Neural progenitor cell (in vitro differentiated cells): ENCODE results near the gene C11orf86. TPM values are rescaled to one million over a fixed set of nuclear protein-coding genes. Genes with fewer than 3 reads are reported as not detected.

Experiments
- DNase-seq: peaks from one replicate; pipeline ENCODE4 v3.0.0-alpha.2; 2016; ENCODE audit warnings: low spot score
- H2AFZ ChIP-seq: fragments of 200-600 bp; sonication (generic); replicated peaks from 2 replicates; pipeline ENCODE4 v1.6.1; 2016; ENCODE audit warnings: antibody characterized with exemption
- H3F3A ChIP-seq: fragments of 200-600 bp; sonication (generic); 2 replicates; pipeline ENCODE4 v1.6.1; 2016; ENCODE audit warnings: antibody characterized with exemption, low read depth
- H3K27ac ChIP-seq: fragments of 200-600 bp; sonication (generic); 2 replicates; pipeline ENCODE4 v1.5.1; 2016; ENCODE audit warnings: mild to moderate bottlenecking
- H3K27me3 ChIP-seq: fragments of 200-600 bp; sonication (generic); 2 replicates; pipeline ENCODE4 v1.6.1; 2016; ENCODE audit warnings: mild to moderate bottlenecking, moderate library complexity
- H3K36me3 ChIP-seq: fragments of 200-600 bp; sonication (generic); 2 replicates; pipeline ENCODE4 v1.5.1; 2016
- H3K4me1 ChIP-seq: fragments of 200-600 bp; sonication (generic); 2 replicates; pipeline ENCODE4 v1.6.1; 2016; ENCODE audit warnings: mixed run types
- H3K4me2 ChIP-seq: fragments of 200-600 bp; sonication (generic); 2 replicates; pipeline ENCODE4 v1.6.1; 2016
- H3K4me3 ChIP-seq: fragments of 200-600 bp; sonication (generic); 2 replicates; pipeline ENCODE4 v1.5.1; 2016
- H3K79me2 ChIP-seq: fragments of 200-600 bp; sonication (generic); 2 replicates; pipeline ENCODE4 v1.6.1; 2016; ENCODE audit warnings: low read depth
- H3K9ac ChIP-seq: fragments of 200-600 bp; sonication (generic); 2 replicates; pipeline ENCODE4 v1.6.1; 2016
- H3K9me3 ChIP-seq: fragments of 200-600 bp; sonication (generic); 2 replicates; pipeline ENCODE4 v1.5.1; 2016; ENCODE audit warnings: low read depth
- H4K20me1 ChIP-seq: fragments of 200-600 bp; sonication (generic); 2 replicates; pipeline ENCODE4 v1.6.1; 2016; ENCODE audit warnings: low read depth
- H3K27ac Mint-ChIP-seq: 3 replicates; pipeline ENCODE4 v1.8.0; 2021; ENCODE audit warnings: mixed read lengths
- H3K27me3 Mint-ChIP-seq: 2 replicates; pipeline ENCODE4 v1.8.0; 2022; ENCODE audit warnings: low read depth, mild to moderate bottlenecking, inconsistent platforms, moderate library complexity, mixed read lengths; ENCODE audit not compliant: insufficient read depth
- H3K36me3 Mint-ChIP-seq: 3 replicates; pipeline ENCODE4 v1.8.0; 2021; ENCODE audit warnings: mixed read lengths
- H3K4me1 Mint-ChIP-seq: 3 replicates; pipeline ENCODE4 v1.8.0; 2021; ENCODE audit warnings: mixed read lengths
- H3K4me3 Mint-ChIP-seq: 3 replicates; pipeline ENCODE4 v1.8.0; 2021; ENCODE audit warnings: mild to moderate bottlenecking, moderate library complexity, mixed read lengths
- H3K9me3 Mint-ChIP-seq: 3 replicates; pipeline ENCODE4 v1.8.0; 2020; ENCODE audit warnings: mixed read lengths
- EZH2 ChIP-seq: fragments of 200-600 bp; sonication (generic); IDR thresholded peaks from 2 replicates; pipeline ENCODE4 v1.6.1; 2017; ENCODE audit warnings: antibody characterized with exemption, mild to moderate bottlenecking, moderate library complexity
- EZH2phosphoT487 ChIP-seq: fragments of 200-600 bp; sonication (generic); IDR thresholded peaks from 2 replicates; pipeline ENCODE4 v1.6.1; 2017; ENCODE audit warnings: antibody characterized with exemption
- total RNA-seq: library from RNA; depleted of rRNA; stranded (reverse); fragments of >200 nt; gene quantifications from 2 replicates; pipeline ENCODE4 v1.2.3, GENCODE V29; 2015; ENCODE audit warnings: low replicate concordance
- TF ChIP-seq, protein P1 (sequence below): fragments of 200-600 bp; sonication (generic); IDR thresholded peaks from 2 replicates; pipeline ENCODE4 v1.5.1; 2017; ENCODE audit warnings: antibody characterized with exemption, mild to moderate bottlenecking

C11orf86 gene
- total RNA-seq, 1 donor from 2014 or later = not detected

DNA sequence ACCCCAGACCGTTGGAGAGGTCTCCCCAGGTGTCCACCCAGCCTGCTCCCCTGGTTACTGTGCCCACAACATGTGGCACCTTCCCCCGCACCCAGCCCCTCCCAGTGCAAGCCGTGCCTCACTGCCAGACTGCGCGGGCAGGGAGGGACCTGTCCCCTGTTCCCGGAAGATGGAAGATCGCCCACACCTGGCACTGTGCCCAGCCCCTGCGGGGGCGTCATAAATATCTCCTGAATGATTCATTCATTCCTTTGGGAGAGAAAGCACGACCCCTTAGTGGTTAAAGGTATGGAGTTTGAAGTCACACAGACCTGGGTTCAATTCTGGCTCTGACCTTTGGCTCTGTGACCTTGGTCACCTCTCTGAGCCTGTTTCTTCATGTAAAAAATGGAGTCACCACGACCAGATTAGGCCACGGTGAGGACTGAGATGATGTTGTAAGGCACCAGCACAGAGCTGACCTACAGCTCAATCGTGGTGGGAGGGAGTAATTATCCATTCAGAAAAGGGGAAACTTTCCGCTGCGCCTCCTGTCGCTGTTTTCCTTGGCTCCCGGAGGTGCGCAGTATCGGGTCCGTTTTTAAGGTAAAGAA lies 47.3 kb downstream of the C11orf86 start:
- DNase-seq = no peak

GRCh38 chr11:67022961-67023956 lies 48.2 kb downstream of the C11orf86 start, which contains the start of gene SYT12:
SYT12 (plus strand) TSS chr11:67023134; CDS start chr11:67030145, 7,011 bp downstream.
- Histone ChIP-seq H3K36me3 (no peaks in the 10 kb centered on the region), H3K9me3 (no peaks in the 10 kb centered on the region), H2AFZ (peak within 1 kb of the TSS; percentile 90), H3K27me3 (peaks cover 50% of the 10 kb centered on the region), H3K4me3 (peak within 1 kb of the TSS; percentile 51), H4K20me1 (peaks cover 13% of the 10 kb centered on the region), H3K9ac (no peak within 1 kb of the TSS), H3K27ac (no peak within 1 kb of the TSS), H3F3A (peaks cover 6% of the 10 kb centered on the region), H3K4me2 (peak within 1 kb of the TSS; percentile 83), H3K79me2 (no peaks in the 10 kb centered on the region), H3K4me1 (peaks cover 9% of the 10 kb centered on the region)
- H3K9me3 Mint-ChIP-seq = no peaks in the 10 kb centered on the region
- H3K4me1 Mint-ChIP-seq = peaks cover 5% of the 10 kb centered on the region
- TF ChIP-seq, protein P1, sequence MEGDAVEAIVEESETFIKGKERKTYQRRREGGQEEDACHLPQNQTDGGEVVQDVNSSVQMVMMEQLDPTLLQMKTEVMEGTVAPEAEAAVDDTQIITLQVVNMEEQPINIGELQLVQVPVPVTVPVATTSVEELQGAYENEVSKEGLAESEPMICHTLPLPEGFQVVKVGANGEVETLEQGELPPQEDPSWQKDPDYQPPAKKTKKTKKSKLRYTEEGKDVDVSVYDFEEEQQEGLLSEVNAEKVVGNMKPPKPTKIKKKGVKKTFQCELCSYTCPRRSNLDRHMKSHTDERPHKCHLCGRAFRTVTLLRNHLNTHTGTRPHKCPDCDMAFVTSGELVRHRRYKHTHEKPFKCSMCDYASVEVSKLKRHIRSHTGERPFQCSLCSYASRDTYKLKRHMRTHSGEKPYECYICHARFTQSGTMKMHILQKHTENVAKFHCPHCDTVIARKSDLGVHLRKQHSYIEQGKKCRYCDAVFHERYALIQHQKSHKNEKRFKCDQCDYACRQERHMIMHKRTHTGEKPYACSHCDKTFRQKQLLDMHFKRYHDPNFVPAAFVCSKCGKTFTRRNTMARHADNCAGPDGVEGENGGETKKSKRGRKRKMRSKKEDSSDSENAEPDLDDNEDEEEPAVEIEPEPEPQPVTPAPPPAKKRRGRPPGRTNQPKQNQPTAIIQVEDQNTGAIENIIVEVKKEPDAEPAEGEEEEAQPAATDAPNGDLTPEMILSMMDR = no peak
- peak; percentile 74 for TF ChIP-seq EZH2phosphoT487
- TF ChIP-seq EZH2 = peak; percentile 85
- no peak within 1 kb of the TSS for H3K27ac Mint-ChIP-seq
- peaks cover 42% of the 10 kb centered on the region for H3K27me3 Mint-ChIP-seq
- H3K36me3 Mint-ChIP-seq = no peaks in the 10 kb centered on the region
- peak; percentile 65 for DNase-seq
- peak within 1 kb of the TSS; percentile 85 for H3K4me3 Mint-ChIP-seq

More for the DNA sequence above, 47.3 kb downstream of the C11orf86 start:
- Histone ChIP-seq H3K9me3 (no peaks in the 10 kb centered on the region), H3K9ac (no peak overlapping the region), H3F3A (peaks cover 6% of the 10 kb centered on the region), H3K27ac (no peak overlapping the region), H4K20me1 (peaks cover 13% of the 10 kb centered on the region), H3K4me1 (peaks cover 9% of the 10 kb centered on the region), H3K4me3 (peak overlapping the region; percentile 51), H3K36me3 (no peaks in the 10 kb centered on the region), H2AFZ (peak overlapping the region; percentile 90), H3K27me3 (peaks cover 50% of the 10 kb centered on the region), H3K4me2 (peak overlapping the region; percentile 83), H3K79me2 (no peaks in the 10 kb centered on the region)
- Mint-ChIP-seq H3K36me3 (no peaks in the 10 kb centered on the region), H3K4me3 (peak overlapping the region; percentile 85), H3K9me3 (no peaks in the 10 kb centered on the region), H3K27ac (no peak overlapping the region), H3K4me1 (peaks cover 5% of the 10 kb centered on the region), H3K27me3 (peaks cover 42% of the 10 kb centered on the region)
- TF ChIP-seq EZH2phosphoT487 = peak; percentile 1
- TF ChIP-seq EZH2 = no peak

GRCh38 chr11:67023957-67024353 lies 48.9 kb downstream of the C11orf86 start:
- peak overlapping the region; percentile 15 for H2AFZ ChIP-seq

More at GRCh38 chr11:67023957-67024353, 48.9 kb downstream of the C11orf86 start:
- Mint-ChIP-seq H3K4me3 (no peak overlapping the region), H3K9me3 (no peaks in the 10 kb centered on the region), H3K36me3 (no peaks in the 10 kb centered on the region), H3K4me1 (peaks cover 3% of the 10 kb centered on the region), H3K27me3 (peaks cover 41% of the 10 kb centered on the region), H3K27ac (no peak overlapping the region)
- Histone ChIP-seq H3K27me3 (peaks cover 50% of the 10 kb centered on the region), H3F3A (peaks cover 6% of the 10 kb centered on the region), H3K79me2 (no peaks in the 10 kb centered on the region), H3K9ac (no peak overlapping the region), H3K4me1 (peaks cover 9% of the 10 kb centered on the region), H3K4me3 (peak overlapping the region; percentile 51), H3K36me3 (no peaks in the 10 kb centered on the region), H3K4me2 (peak overlapping the region; percentile 83), H3K27ac (no peak overlapping the region), H4K20me1 (peaks cover 13% of the 10 kb centered on the region), H3K9me3 (no peaks in the 10 kb centered on the region)
- TF ChIP-seq EZH2phosphoT487 = peak; percentile 24
- TF ChIP-seq, protein P1 = no peak
- no peak for DNase-seq
